HepG2 (cell line): ENCODE measurements around the gene APOL2.

Experiments
- CTCF ChIP-seq: sonication (generic); formaldehyde crosslinking; IDR thresholded peaks from 2 replicates; pipeline ENCODE4 v1.5.0; 2020; ENCODE audit warnings: mild to moderate bottlenecking, missing genetic modification reagents, moderate library complexity
- MEIS2 ChIP-seq: sonication (generic); formaldehyde crosslinking; IDR thresholded peaks from 2 replicates; pipeline ENCODE4 v1.9.0; 2021; ENCODE audit warnings: mild to moderate bottlenecking, missing genetic modification reagents
- ZNF558 ChIP-seq: sonication (generic); formaldehyde crosslinking; IDR thresholded peaks from 2 replicates; pipeline ENCODE4 v1.9.0; 2022; ENCODE audit warnings: mild to moderate bottlenecking, missing genetic modification reagents, borderline replicate concordance

- TF ChIP-seq CTCF (CRISPR knock-in tag) (no peak), MEIS2 (CRISPR knock-in tag) (no peak), ZNF558 (CRISPR knock-in tag) (no peak)
Measured at GRCh38 chr22:36287881-36288515, 48.7 kb upstream of the APOL2 start.
